ENCODE results near the gene MARCHF4. TPM values are rescaled to one million over a fixed set of nuclear protein-coding genes. Genes with fewer than 3 reads are reported as not detected.

MARCHF4 gene, protein sequence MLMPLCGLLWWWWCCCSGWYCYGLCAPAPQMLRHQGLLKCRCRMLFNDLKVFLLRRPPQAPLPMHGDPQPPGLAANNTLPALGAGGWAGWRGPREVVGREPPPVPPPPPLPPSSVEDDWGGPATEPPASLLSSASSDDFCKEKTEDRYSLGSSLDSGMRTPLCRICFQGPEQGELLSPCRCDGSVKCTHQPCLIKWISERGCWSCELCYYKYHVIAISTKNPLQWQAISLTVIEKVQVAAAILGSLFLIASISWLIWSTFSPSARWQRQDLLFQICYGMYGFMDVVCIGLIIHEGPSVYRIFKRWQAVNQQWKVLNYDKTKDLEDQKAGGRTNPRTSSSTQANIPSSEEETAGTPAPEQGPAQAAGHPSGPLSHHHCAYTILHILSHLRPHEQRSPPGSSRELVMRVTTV
- polyA plus RNA-seq (ENCODE audit: insufficient read length in 3 of 3): under 1 TPM; 0.10 to 0.17 (median 0.11) TPM

DNA sequence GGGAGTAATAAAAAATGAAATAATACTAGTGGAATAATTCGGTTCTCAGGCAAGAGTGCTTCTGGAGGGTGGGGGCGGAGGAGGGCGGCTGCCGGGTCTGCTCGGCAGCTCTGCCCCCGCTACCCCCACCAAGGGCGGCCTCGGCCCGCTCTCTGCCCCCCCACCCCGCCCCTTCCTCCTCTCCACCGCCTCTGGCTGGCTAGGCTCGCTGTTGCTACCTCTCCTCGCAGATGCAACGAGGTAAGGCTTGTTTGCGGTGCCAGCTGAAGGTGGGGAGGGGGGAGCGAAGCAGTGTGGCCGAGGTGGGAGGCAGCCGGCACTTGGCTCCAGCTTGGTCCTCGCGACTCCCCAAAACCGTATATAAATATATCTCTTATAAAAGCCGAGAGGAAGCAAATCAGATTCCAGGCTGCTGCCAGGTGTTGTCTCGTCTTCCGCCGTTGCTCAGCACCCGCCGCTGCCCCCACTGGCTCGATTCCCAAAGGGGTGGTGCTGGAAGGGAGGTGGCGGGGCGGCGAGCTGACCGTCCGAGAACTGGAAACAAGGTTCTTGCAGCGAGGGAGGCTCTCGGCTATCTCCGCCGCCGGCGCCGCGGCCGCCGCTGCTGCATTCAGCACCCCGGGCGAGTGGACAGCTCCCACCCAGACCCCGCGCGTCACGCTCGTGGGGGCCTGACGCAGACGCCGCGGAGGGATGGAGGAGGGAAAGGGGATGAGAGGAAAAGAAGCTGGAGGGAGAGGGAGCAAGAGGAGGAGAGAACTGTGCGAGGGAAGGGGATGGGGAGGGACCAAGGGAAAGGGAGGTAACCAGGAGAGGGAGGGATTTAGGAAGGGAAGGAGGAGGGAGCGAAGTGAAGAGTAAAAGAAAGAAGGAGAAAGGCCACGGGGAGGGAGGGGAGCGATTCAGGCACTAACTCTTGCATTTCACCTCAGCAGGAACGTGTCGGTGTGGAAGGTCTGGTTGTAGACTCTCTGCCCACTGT, at the start of gene MARCHF4:
Gene MARCHF4 (minus strand): TSS at position 763 of the 982 bp plus-strand sequence. CDS start 2,223 bp downstream, outside the sequence.
- peak; percentile 57 to 68 (median 61) for DNase-seq (ENCODE audit: low read depth in 3 of 3, low spot score in 2 of 3)

DNA sequence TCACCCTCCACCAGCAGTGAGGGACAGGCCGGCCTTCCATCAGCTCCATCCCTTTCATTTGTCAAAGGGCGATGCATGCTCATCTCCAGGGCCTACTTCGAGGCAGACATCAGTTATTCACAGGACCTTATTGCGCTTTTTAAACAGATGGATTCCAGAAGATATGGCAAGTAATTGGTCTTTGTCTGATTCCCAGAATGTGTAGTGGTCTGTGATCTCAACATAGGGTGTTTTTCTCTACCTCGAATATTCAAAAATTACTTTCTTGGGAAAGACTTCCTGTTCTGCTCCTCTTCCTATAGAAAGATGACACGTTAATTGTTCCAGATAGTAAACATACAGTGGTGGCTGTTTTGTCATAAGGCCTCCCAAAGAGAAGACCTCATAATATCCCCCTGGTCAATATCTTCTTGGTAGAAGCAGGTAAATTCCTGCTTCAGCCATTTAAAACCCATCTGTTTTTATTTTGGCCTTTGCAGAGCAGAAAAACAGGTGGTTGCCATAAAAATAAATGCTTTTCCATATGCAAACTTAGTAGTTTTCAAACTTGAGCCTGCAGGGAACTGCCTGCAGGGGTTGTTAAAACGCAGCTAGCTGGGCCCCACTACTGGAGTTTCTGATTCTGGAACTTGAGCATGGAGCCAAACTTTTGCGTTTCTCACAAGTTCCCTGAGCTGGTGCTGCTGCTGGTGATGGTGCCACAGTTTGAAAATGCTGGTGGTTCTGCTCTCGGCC, 48.3 kb upstream of the MARCHF4 start:
- no peak for DNase-seq (ENCODE audit: low read depth in 3 of 3, low spot score in 2 of 3)

DNA sequence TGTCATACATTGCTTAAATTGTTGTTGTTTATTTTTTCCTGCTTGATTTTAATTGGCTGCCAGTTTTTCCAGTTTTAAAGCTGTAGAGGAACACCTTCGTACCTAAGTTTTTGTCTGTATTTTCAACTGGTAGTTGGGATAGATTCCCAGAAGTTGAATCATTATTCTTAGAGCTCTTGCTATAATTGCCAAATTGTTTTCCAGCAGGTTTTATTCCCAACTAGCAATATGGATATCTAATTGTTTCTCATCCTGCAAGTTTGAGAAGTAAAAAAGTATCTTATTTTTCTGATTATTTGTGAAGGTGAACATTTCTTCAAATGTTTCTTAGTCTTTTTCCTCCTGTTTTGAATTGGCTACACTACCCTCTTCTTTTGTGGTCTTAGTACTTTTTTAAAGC, 46.7 kb upstream of the MARCHF4 start:
- no peak for DNase-seq (ENCODE audit: low read depth in 3 of 3, low spot score in 2 of 3)

DNA sequence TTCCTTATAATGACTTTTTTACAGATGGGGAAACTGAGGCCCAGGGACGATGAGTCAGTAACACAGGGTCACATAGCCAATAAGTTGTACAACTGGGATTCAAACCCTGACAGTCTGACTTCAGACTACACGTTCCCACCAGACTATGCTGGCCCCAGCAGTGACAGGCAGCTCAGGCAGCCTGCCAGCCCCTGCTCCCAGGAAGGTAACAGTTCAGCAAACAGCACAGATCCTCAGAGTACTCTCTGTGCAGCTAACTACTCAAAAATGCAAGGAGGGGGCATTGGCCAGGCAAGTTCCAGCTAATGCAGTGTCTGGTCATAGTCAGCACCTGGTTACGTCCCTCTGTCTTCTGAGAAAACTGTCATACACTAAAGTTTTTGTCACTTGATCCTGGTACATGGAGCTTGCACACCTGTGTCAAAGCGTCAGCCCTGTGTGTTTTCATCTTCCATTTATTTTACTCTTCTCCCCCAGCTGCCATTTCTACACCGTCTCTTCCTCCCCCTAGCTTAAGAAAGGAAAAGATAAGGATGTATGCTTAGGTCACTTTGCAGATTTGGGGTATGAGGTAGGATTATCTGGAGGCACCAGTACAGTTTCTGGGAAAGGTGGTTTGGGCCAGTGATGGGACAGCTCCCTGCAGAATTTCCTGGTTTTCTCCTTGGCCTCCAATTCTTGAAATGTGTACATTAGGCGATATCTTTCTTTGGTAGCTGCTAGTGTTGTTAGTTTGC, 44.5 kb upstream of the MARCHF4 start:
- no peak for DNase-seq (ENCODE audit: low read depth in 3 of 3, low spot score in 2 of 3)

DNA sequence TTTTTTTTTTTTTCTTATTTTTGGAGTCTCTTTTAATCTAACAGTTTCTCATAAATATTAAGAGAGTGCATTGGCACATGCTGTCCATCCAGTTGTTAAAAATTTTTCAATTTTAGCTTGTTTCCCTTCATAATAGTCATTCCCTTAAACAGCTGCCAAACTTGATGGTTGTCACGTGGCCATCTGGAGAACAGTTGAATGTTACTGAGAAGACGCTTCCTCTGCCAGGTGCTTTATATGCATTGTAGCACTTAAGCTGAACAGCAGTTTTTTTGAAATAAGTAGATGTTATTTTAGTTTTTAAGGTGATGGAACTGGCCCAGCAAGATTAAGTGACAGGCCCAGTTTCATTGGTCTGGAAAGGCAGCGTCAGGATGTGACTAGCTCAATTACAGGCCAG, 43.3 kb upstream of the MARCHF4 start:
- DNase-seq (ENCODE audit: low read depth in 3 of 3, low spot score in 2 of 3): no peak

DNA sequence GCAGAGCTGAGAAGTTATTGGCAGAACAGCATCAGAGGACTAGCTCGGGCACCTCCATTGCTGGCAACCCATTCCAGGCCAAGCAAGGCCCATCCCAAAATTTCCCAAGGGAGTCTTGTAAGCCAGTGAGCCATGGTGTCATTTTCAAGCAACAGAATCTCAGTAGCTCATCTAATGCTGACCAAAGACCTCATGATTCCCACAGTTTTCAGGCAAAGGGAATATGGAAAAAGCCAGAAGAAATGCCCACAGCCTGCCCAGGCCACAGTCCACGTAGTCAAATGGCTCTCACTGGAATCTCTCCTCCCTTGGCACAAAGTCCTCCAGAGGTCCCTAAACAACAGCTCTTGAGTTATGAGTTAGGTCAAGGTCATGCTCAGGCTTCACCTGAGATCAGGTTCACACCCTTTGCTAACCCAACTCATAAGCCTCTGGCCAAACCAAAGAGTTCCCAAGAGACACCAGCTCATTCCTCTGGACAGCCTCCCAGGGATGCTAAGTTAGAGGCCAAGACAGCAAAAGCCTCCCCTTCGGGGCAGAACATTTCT, 42.6 kb upstream of the MARCHF4 start:
- no peak for DNase-seq (ENCODE audit: low read depth in 3 of 3, low spot score in 2 of 3)

DNA sequence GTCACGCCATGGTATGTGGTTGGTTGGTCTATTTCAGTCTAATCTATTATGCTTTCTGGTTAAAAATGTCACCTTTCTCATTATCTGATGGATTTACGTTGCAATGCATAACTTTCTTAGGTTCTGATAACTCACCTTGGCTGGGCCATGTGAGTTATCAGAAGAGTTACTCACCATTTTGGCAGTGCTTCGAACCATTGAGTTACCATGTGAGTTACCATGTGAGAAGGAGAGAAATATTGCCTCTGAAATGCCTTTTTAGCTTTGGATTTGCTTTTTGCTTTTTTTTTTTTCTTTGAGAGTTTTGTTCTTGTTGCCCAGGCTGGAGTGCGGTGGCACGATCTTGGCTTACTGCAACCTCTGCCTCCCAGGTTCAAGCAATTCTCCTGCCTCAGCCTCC, 41.6 kb upstream of the MARCHF4 start:
- DNase-seq (ENCODE audit: low read depth in 3 of 3, low spot score in 2 of 3): no peak

DNA sequence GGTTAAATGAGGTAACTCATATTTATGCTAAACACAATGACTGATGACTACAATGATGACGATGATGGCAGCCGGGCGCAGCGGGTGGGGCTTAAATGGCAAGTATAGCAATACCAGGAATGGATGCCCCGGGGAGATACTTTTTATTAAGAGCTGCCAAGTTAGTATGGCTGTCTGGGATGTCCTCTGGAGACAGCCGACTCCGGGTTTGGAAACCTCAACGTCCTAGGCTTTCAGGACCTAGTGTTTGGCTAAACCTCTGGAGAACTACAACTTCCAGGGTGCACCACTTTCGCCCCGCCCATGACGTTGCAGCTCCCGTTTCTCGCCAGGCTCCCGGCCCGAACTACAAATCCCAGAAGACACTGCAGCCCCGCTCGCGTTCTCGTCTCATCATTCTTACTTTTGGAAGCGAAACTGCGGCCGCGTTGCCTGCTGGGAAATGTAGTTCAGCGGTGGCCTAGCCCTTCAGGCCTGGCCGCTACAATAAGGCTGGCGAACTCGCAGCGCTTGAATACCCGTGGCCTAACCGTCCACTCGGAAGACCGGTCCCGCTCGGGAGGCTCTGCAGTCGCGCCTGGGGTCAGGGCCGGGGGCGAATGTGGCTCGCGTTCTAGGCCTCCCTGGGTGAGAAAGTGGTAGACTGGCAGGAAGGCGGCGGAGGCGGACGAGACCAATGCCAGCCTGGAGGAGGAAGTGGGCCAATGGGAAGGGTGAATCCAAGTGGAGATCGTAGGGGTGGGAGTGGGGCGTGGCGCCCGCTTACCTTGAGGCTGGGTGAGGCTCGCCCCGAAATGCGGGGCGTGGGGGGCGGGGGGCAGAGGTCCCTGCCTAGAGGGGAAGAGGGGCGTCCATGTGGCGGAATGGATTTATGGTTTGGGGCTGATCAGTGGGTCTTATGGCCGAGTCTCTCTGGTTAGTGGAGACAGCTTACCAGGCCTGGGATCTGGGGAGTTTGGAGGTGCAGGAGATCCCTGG, 40.0 kb upstream of the MARCHF4 start, which contains the start of gene SMARCAL1:
Gene SMARCAL1 (plus strand): TSS at position 463 of the 978 bp plus-strand sequence. CDS start 2,221 bp downstream, outside the sequence.
- peak; percentile 97 to 99 (median 98) for DNase-seq (ENCODE audit: low read depth in 3 of 3, low spot score in 2 of 3)

DNA sequence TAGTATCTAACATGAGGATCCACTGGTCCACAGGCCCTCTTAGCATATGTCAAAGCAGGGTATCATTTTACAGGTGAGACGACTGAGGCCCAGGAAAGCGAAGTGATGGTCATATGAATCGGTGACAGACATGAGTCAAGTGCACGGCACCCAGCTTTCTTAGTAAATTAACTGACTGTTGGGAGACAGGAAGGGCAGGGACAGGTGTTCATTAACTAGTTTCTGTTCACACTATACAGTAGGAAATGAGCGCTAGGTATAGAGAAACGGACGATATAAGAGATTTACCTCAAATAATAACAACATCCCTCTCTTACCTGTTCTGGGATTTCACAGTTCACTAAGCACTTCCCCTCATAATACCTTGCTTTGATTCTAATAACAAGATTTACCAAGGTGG, 38.3 kb upstream of the MARCHF4 start:
- no peak for DNase-seq (ENCODE audit: low read depth in 3 of 3, low spot score in 2 of 3)

DNA sequence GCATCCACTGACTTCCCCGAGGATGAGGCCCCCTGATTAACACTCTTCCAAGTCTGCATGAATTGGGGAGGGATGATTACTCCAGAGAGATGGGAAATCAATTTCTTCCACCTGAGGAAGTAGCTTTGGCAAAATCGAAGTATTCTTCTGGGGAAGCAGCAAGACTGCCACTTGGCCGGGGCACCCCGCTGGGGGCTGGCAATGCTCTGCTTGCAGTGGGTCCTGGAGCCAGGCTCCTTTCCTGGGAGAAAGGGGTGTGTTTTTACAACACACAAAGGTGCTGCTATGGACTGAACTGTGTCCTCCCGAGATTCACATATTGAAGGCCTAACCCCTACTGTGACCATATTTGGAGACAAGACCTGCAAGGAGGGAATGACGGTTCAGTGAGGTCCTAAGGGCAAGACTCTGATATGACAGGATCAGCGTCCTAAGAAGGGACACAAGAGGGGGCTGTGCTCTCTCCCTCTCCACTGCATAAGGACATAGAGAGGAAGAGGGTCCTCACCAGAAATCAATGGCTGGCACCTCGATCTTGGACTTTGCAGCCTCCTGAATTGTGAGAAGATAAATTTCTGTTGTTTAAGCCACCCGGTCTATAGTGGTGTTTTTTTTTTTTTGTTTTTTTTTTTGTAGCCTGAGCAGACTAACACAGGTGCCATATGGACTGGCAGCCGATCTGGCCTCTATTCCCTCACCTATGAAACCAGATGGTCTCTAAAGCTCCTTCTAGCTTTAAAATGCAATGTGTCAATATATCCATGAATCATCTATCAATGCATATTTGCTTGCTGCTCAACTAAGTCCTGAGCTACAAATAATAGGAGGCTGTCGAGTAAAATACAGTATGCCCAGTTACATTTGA, 36.4 kb upstream of the MARCHF4 start:
- DNase-seq (ENCODE audit: low read depth in 3 of 3, low spot score in 2 of 3): no peak

DNA sequence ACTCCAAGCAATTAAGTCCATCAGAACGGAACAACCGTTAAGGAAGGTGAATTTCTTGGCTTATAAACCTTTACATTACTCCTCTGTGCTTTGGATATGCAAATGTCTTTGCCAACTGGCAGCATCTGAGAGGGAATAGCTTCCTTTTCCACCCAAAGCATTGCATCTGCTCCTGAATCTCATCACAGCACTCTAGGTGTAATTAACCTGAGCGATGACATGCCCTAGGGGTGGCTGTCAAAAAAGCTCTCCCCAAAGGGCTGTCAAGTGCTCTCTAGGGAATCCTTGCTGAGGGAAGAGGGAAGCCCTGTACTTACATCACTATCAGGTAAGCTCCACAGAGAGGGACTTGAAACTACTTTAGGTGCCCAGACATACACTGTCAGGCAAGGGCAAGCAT, 34.5 kb upstream of the MARCHF4 start:
- DNase-seq (ENCODE audit: low read depth in 3 of 3, low spot score in 2 of 3): no peak

DNA sequence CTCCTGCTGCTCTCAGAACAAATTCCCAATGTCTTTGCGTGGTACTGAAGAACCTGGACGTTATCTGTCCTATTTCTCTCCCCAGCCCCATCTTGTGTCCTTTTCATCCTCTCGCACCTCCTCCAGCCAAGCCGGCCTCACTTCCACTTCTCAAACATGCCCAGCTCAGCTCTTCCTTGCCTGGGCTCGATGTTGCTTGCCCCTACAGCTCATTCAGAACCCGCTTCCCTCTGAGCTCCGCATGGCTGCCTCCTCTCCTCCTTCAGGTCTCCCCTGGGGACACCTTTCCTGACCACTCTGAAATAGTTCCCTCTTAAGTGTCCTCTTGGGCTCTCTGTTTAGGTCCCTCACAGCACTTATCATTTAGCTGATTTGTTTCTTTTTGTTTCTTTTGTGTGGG, 33.3 kb upstream of the MARCHF4 start:
- no peak for DNase-seq (ENCODE audit: low read depth in 3 of 3, low spot score in 2 of 3)

DNA sequence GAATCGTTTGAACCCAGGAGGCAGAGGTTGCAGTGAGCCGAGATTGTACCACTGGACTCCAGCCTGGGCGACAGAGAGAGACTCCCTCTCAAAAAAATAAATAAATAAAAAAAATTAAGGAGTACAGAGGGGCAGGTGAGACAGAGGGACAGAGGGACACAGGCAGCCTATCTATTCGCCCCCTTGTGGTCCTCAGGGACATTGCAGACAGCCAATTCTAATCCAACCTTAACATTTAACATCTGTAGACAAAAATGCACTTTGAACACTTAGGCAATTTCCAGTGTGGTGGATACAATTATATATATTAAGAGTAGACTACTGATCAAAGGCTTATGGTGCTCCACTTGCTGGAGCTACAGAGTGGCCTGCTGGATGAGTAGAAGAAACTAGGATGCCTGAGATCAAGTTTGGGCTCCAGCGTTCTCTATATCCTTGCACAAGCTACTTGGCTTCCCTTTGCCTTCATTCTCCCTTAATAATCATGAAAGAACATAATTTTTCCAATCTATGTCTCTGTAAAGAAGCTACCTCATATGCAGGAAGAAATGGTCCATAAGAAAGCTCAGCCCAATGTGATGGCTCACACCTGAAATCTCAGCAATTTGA, 31.8 kb upstream of the MARCHF4 start:
- DNase-seq (ENCODE audit: low read depth in 3 of 3, low spot score in 2 of 3): no peak

DNA sequence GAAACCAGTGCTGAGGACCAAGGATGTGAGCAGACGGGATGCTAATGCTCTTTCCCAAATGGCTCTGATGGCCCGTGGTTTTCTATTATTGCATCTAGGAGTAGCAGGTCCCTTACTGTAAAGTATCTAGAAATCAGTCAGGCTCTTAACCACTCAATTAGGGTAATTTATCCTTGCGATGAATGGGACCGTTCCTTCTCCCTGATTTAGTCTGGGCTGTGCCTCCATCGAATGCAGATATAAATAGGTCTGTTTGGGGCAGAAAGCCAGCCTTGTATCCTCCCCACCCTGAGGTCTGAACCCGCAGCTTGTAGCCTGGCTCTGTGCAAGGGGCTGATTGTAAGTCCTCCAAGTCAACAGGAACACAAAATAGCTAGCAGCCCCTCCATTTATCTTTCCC, 30.5 kb upstream of the MARCHF4 start:
- DNase-seq (ENCODE audit: low read depth in 3 of 3, low spot score in 2 of 3): no peak

DNA sequence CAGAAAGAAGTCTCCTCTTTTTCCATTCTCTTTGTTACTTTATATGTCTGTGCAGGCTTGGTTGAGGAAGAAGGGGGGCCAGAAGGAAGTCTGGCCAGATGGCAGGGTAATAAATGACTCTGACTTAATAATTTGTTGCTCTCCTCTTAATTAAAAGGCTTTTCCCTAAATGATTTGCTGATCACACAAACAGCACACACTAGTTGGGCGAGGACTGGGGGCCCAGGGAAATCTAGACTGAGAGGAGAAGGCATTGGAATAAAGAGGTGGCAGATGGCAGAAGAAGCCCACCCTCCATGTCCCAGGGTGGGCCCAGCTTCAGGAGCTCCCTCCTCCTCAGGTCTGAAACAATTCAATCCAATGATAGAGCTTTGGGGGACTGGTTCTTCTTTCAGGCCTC, 27.3 kb upstream of the MARCHF4 start:
- DNase-seq (ENCODE audit: low read depth in 3 of 3, low spot score in 2 of 3): no peak

DNA sequence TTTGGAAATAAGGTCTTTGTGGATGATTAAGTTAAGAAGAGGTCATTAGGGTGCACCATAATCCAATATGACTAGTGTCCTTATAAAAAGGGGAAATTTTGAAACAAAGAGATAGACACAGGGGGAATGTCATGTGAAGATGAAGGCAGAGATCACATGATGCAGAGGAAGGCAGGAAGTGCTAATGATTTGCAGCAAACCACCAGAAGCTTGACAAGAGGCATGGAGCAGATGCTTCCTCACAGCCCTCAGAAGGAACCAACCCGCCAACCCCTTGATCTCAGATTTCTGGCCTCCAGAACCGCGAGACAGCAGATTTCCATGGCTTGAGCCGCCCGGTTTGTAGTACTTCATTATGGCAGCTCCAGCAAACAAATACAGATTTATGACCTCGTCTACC, 22.6 kb upstream of the MARCHF4 start:
- DNase-seq (ENCODE audit: low read depth in 3 of 3, low spot score in 2 of 3): no peak
